GM21576 (cell line): Measurements from ENCODE around the gene LAPTM5.

Experiments used
- ATAC-seq: cut with Tn5 transposase; IDR thresholded peaks from one replicate; pipeline ENCODE4 v1.9.1; 2021; ENCODE audit warnings: mild to moderate bottlenecking, moderate library complexity; ENCODE audit not compliant: unreplicated experiment

The LAPTM5 gene

DNA sequence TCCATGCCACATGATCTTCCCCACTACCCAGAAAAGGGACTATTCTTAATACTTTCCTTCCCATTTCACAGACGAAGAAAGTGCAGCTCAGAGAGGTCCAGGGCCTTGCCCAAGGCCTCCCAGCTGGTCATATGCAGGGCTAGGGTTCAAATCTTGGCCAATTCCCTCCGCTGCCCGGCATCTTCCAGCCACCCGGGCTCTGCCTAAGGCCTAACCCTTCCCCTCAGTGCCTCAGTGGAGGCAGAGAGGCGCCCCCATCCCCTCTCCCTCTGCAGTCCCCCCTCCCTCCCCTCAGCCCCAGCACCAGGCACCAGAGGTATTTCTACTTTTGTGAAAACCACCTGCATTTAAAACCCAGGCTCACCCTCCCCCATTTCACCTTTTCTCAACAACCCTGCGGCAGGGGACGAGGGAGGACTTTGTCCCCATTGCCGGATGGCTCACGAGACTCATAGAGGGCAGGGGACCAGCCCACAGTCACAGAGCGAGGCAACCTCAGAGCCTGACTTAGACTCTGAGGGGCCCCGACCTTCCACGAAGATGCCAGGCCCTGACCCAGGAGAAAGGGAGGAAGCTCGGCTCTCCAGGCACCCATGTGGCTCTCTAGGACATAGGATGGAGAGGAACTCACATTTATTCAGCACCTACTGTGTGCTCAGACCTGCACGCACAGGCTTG lies 12.3 kb downstream of the LAPTM5 start:
- no peak for ATAC-seq

DNA sequence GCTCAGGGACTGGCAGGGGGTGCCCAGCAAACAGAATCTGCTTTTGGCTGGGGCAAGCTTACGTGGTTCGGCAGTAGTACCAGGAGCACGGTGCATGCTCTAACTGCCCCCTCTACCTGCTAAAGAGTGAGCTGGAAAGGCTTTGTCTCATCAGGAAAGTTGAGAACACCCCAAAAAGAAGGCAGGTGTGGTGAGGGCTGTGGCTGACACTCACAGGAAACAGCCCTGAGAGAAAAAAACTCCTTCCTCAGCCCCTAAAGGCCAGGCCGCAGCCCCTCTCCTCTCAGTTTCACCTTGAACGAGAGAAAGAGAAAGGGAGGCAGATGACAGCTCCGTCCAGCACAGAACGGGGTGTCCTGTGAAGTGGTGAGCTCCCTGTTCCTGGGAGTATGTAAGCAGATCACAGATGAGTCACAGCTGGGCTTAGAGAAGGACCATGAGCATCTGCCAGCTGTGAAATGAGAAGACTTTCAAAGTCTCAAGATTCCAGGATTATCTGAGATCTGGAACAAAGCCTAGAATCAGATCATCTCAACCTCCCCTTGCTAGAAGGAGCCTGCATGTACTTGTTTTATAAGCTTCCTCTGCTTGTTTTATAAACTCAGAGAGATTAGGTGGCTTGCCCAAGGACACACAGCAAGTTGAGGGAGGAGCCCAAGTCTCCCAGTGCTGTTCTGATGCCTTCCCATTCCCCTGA lies 13.4 kb downstream of the LAPTM5 start:
- ATAC-seq = peak; percentile 36

DNA sequence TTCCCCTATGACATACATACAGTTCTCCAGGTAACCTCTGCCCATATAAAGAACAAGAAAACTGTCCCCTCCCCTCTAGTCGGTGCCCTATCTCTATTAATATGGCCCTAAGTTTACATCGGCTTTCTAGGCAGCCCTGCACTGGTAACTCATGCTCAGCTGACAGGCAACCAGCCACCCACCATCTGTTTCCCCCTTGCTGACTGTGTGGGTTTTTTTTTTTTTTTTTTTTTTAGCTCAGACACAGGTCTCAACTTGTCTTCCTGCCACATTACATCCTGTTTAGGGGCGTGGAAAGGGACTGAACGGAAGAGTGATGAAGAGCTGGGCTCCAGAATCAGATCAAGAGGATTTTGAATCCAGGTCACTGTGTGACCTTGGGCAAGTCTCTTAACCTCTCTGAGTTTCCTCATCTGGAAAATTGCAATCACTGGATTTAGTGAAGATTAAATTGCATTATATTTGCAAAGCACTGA lies 14.0 kb downstream of the LAPTM5 start:
- ATAC-seq = no peak

DNA sequence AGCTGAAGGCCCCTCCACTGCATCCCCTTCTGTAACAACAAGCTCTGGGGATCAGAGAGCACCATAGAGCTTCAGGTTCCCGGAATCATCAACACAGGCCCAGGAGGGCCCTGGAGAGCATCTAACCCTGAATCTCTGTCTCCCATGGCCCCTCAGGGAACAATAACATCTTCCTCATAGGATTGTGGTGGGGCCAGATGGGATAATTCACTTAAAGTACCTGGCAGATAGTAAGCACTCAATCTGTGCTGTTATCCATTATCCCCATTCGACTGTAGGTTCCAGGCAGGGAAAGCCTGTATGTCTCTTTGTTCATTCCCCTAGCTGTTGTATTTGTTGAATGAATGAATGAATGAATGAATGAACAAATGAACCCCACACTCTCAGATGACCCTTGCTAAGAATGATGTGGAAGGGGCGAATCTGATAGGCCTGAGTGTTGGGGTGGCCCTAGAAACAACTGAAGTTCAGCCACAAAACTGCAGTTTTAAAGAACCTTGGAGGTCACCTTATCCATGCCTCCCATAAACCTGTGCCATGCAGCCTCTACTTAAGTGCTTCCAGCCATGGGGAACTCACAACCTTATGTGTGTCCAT lies 14.5 kb downstream of the LAPTM5 start:
- no peak for ATAC-seq

DNA sequence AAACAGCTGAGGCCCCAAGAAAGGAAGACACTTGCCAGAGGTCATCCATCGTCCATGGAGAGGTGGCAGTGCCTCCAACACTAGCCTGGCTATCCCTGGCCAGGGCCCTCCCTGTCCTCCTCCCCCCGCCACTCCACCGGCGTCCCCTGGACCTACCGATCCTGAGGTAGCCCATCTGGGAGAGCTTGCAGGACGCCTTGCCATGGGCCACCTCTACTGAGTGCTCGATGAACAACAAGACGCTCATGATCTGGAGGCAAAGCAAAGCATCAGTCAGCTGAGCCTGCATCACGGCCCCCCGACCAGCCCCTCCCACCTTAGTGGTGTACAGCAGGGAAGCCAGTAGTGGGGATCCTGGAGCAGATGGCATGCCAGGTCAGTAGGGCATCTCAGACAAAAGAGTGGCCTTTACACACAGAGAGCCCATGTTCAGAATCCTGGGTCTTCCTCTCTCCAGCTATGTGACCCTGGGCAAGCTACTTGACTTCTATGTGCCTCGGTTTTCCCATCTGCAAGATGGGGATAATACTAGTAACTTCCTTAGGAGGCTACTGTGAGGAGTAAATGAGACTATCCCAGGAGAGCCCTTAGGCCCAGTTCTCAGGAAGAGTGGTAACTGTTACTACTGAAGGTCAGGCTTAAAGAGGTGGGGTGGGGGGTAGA lies 15.1 kb downstream of the LAPTM5 start:
- ATAC-seq = no peak

DNA sequence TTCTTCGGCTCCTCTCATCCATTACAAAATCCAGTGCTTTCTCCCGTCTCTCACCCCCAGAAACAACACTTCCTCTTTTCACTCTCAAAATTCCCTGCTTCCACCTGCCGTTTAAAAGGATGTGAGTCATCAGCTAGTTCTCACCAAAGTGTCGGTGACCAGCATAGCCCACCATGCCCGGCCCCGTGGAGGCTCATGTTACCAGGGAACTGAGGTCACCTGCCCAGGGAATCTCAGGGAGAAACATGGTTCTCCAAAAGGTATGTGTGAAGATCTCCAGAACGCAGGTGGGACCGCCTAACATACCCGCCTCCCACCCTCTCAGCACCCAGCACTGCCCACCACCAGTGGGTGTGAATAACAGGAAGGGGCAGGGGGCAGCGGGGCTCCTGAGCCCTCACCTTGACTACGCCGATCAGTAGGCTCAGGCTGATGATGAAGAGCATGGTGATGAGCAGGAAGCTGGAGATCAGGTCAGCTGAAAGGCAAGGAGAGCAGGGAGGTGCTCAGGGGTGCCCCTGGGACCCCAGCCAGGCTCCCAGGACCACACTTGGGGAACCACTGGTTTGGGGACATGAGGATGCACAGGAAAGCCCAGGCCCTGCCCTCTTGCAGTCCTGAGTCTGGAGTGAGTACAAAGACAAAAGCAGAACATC lies 16.2 kb downstream of the LAPTM5 start:
- no peak for ATAC-seq

DNA sequence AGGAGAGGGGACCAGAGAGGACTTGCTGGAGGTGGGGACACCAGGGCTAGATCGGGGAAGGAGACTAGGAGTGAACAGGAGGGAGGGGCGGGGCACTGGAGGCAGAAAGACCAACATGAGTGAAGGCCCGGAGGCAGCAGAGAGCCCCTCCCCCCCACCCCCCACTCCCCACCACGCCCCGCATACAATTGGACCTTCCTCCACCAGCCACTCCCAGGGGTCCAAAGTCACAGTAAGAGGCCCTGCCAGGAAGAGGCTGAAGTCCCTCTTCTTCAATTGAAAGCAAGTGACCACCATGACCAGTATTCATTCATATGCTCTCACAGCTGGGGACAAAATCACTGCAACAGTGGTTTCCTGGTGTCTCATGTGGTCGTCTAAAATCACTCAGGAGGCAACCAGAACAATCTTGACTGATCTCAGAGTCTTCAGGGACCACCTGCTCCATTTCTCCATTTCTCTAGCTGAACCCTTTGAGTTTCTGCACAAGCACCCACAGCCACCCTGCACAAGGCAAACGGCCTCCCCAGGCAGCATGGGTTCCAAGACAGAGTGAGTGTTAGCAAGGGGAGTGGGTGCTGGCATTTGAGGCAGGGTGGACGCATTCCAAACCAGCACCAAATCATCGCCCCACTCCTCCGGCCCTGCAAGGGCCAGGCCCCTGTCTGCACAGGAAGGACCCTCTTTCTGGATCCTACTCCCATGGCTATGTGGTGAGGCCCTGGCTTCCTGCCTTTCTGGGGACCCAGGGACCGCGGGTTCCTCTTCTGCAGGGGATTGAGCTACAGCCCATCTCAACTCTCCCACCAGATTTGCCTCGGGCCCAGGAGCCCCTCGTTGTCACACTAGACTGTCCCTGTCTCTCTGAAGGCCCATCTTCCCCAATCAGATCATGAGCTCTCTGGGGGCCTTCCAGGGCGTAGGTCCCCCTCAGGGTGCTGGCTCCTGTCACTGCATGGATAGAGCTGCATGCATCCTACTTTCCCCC lies 17.0 kb downstream of the LAPTM5 start:
- ATAC-seq = no peak

DNA sequence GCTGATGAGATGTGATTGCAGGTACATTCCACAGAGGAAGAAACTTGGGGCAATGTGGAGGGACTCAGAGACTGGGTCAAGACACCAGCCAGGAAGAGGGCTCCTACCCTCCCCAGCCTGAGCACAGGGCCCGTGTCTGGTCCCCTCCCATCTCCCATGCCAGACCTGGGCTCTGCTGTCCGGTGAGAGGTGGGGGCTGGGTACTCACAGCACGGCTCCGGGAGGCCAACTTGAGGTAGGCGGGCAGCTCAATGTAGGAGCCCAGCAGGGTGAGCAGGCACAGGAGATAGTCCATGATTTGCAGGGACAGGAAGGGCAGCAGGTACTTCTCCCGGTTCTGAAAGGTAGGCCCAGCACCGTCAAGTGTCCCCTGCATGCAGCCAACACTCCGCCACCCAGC lies 18.0 kb downstream of the LAPTM5 start:
- no peak for ATAC-seq

DNA sequence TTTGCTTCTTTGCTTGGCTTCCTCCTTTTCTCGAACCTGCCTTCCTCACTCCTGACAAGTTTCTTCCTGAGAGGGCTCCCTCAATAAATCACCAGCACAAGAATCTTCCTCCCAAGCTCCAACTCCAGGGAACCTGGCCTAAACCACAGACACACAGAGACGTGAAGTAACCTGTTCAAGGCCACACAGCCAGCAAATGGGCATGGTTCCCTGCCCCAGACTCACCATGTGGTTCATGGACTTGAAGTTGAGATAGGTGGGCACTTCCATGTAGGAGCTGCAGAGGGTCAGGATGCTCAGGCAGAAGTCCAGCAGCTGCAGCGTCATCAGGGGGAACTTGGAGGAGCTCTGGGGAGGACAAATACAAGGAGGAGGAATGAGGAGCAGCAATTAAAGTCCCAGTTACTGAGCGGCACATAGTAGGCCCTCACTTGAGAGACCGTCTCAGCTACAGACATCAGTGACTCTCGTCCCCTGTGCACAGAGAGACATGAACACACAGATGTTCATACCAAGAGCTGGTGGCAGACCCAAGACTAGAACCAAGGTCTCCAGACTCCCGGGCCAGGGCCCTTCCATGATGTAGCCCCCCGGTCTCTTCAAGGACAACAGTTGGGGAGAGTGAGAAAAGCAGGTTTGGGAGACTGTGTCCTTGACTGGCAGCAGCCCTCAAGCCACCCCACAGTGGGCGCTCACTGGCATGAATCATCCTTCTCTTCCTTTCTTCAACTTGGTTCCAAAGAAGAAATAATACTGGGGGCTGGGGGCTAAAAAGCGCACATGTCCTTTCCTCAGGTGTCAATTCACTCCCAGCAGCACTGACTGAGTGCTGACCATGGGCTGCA lies 18.6 kb downstream of the LAPTM5 start:
- ATAC-seq = no peak

DNA sequence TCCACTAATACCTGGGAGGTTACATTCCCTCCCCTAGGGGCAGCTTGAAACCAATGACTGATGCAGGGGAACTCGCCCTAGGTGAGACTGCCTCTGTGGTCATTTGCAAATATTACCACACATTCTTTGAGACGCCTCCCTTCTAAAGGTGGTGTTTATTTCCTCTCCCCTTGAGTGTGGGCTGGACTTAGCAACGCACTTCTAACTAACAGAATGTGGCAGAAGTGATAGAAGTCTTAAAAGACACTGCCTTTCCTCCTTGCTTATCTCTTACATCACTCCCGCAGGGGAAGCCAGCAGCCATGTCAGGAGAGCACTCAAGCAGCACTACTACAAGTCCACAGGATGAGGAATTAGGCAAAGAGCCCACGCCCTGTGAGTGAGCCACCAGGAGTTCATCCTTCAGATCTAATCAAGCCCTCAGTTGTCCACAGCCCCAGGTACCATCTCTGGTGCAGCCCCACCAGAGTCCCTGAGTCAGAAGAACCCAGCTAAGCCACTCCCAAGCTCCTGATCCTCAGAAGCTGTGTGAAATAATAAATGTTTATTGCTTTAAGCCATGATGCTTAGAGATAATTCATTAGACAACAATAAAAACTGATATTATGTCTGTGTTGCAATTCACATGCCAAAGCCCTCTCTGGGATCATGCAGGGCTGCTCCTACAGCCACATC lies 19.4 kb downstream of the LAPTM5 start:
- ATAC-seq = no peak

DNA sequence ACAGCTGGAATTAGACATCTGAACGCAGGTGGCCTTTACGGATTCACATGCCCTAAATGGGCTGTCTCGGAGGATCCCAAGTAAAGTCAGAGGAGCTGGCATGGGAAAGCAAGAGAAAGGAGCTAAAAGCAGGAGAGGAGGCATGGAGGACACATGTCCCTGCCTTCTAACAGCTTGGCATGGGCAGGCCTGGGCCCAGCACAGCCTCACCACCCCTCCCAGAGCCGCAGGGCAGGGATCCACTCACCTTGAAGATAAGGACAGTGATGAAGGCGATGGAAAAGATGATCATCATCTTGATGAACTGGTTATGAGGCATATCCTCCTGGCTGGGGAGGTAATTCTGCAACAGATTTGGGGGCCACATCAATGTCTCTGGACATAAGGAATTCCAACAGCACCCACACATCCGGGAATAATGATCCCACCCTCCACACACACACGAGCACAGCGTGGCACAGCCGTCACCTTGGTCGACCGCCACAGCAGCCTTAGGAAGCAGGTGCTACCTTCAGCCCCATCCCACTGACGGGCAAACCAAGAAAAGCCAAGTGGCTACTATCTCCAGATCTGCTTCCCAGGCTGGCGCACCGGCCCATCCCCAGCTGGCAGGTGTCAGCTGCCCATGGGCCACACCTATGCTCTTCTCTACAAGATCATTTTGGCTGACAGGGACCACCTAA lies 20.1 kb downstream of the LAPTM5 start:
- ATAC-seq = no peak

DNA sequence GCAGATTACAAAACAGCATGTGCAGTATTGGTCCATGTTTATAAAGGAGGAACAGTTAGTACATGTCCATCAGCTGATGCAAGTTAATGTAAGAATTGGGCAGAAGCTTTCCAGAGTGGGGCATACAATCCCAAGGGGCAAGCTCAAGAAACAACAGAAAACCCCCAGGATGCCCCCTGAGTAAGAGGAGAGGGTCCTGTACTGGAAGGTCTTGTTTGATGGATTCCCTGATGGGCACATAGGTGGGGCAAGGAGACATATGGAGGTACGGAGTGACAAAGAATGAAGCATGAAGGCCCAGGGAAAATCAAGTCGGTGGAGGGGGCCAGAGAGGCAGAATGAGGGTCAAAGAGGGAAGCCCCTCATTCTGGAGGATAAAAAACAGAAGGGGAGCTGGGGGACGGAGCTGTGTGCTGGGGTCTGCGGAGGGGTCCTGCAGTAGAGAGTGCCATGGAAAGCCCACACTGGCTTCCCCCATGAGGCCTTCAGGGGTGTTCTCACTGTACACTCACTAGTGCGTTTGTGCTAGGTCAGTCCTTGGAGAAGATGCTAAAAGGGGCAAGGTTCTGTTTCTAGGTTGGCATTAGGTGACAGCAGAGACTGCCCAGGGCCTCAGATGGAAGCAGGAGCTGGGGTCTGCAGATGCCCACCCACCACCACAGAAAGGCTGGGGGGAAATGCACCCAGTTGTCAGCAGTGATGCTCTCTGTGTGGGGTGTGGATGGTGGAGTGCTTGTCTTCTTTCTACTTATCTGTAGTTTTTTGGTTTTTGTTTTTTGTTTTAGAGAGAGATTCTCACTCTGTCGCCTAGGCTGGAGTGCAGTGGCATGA lies 21.7 kb downstream of the LAPTM5 start:
- no peak for ATAC-seq

DNA sequence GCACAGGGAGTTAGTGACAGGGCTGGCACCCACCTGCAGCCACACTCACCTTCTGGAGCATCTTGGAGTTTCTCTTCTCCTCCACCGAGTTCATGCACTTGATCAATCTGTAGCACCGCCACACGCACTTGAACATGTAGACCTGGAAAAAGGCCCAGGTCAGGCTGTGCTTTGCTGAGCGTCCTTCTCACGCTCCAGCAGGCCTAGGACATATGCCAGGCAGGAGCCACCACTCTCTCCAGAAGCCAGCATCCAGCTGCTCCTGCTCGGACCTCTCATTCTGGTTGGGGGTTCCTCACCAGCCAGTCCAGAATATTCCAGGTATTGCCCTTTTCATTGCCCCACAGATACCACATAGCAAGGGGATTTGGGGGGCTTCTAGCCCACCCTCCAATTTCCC lies 22.4 kb downstream of the LAPTM5 start:
- no peak for ATAC-seq

DNA sequence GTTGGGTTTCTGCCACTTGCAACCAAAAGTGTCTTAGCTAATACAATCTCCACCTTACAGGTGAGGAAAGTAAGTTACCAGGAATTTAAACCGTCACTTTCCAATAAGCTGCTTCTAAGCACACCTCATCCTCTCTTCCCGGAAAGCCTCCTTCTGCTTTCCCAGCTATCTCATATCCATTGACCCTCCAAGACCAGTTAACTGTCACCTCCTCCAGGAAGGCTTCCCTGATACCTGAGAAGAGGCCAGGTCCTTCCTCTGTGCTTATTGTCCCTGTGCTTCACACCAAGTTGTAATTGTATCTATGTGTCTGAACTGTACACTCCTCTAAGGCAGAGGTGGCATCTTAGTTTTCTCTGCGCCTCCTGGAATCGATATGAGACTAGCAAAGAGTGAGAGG lies 23.0 kb downstream of the LAPTM5 start:
- ATAC-seq = no peak

DNA sequence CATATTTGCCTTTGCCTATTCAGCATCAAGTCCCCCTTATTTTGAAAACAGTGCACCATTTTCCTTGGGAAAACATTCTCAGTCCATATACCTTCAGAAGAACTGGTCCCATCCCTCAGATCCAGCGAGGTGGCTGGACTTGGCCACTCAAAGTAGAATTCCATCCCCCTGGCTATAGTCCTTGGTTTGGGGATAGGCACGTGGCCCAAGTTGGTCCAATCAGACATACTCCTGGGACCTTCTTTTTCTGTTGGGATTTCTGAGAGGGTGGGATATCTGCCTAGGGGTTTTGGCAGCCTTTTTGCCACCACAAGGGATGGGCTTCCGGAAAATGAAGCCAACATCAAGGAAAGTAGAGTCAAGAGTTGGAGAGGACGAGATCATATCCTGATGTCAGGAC lies 23.5 kb downstream of the LAPTM5 start:
- ATAC-seq = no peak

DNA sequence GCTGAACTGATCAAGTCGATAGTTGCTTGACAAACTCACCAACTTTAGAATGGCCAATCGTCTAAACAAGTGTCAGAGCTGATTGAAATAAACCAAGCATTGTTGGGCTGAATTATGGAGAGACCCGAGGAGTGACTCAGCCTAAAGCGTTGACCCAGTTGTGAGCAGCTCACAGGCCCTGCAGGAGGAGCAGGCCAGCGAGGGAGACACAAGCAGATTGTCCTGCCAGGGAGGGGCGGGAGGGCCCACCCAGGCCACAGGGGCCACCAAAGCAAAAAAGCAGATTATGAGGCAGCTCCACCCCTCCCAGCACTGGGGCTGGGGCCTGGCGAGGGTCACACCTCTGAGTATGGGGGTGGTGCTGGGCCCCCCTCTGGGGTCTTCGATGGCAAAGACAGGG lies 24.1 kb downstream of the LAPTM5 start:
- ATAC-seq = no peak
